Ishikawa (cell line): ENCODE results near the gene IQGAP1.

Experiments used
- CEBPB ChIP-seq: IDR thresholded peaks from 2 replicates; pipeline ENCODE4 v1.6.1; 2012
- CREB1 ChIP-seq: IDR thresholded peaks from 2 replicates; pipeline ENCODE4 v1.6.1; 2012; ENCODE audit warnings: low read depth
- EGR1 ChIP-seq: IDR thresholded peaks from 2 replicates; pipeline ENCODE4 v1.6.1; 2012
- EP300 ChIP-seq: IDR thresholded peaks from 2 replicates; pipeline ENCODE4 v1.6.1; 2012; ENCODE audit warnings: borderline replicate concordance
- FOXM1 ChIP-seq: IDR thresholded peaks from 2 replicates; pipeline ENCODE4 v1.6.1; 2012; ENCODE audit warnings: low read depth, borderline replicate concordance
- MAX ChIP-seq: IDR thresholded peaks from 2 replicates; pipeline ENCODE4 v1.6.1; 2012
- NFIC ChIP-seq: IDR thresholded peaks from 2 replicates; pipeline ENCODE4 v1.6.1; 2012
- RAD21 ChIP-seq: IDR thresholded peaks from 2 replicates; pipeline ENCODE4 v1.6.1; 2012; ENCODE audit warnings: low read depth
- REST ChIP-seq: IDR thresholded peaks from 2 replicates; pipeline ENCODE4 v1.6.1; 2012; ENCODE audit warnings: low read depth, mild to moderate bottlenecking
- TAF1 ChIP-seq: IDR thresholded peaks from 2 replicates; pipeline ENCODE4 v1.6.1; 2012; ENCODE audit warnings: low read depth, mild to moderate bottlenecking
- TCF12 ChIP-seq: IDR thresholded peaks from 2 replicates; pipeline ENCODE4 v1.6.1; 2012; ENCODE audit warnings: low read depth
- TEAD4 ChIP-seq: IDR thresholded peaks from 2 replicates; pipeline ENCODE4 v1.6.1; 2012
- USF1 ChIP-seq: IDR thresholded peaks from 2 replicates; pipeline ENCODE4 v1.6.1; 2012
- YY1 ChIP-seq: IDR thresholded peaks from 2 replicates; pipeline ENCODE4 v1.6.1; 2012; ENCODE audit warnings: low read depth
- ZBTB7A ChIP-seq: IDR thresholded peaks from 2 replicates; pipeline ENCODE4 v1.6.1; 2012; ENCODE audit warnings: low read depth

The IQGAP1 gene

GRCh38 chr15:90545095-90545494, 157.1 kb downstream of the IQGAP1 start:
- no peak for TF ChIP-seq ZBTB7A
- TF ChIP-seq YY1, result no peak
- TF ChIP-seq CEBPB, result no peak
- no peak for TF ChIP-seq EP300
- no peak for TF ChIP-seq MAX
- TF ChIP-seq CREB1, result no peak
- no peak for TF ChIP-seq NFIC
- no peak for TF ChIP-seq TEAD4
- no peak for TF ChIP-seq TCF12
- no peak for TF ChIP-seq USF1
- no peak for TF ChIP-seq REST
- TF ChIP-seq TAF1, result no peak
- no peak for TF ChIP-seq EGR1
- no peak for TF ChIP-seq RAD21
- TF ChIP-seq FOXM1, result no peak

GRCh38 chr15:90547540-90547939, 159.5 kb downstream of the IQGAP1 start:
- TF ChIP-seq TEAD4, result no peak
- no peak for TF ChIP-seq USF1
- TF ChIP-seq FOXM1, result no peak
- no peak for TF ChIP-seq YY1
- TF ChIP-seq RAD21, result no peak
- no peak for TF ChIP-seq CREB1
- no peak for TF ChIP-seq NFIC

DNA sequence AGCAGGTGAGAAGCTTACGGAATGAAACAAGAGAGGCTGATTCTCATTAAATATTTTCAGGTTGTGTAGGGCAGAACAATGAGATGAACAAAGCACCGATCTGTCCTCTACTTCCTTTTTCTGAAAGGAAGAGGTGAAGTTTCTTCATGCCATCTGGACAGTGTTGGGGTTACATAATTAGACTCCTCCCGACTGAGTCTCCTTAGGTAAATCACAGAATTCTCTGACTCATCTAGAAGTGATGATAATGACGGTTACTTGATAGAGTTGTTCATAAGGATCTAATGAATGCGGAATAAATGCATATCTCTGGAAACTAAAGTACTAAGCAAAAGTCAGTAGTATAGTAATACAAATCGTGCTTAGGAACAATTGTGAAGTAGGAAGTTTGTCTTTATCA, 162.9 kb downstream of the IQGAP1 start:
- TF ChIP-seq TCF12, result no peak
- TF ChIP-seq EP300, result no peak
- no peak for TF ChIP-seq NFIC
- no peak for TF ChIP-seq RAD21
- TF ChIP-seq MAX, result no peak
- TF ChIP-seq TEAD4, result no peak
- TF ChIP-seq FOXM1, result no peak
- no peak for TF ChIP-seq CREB1
- no peak for TF ChIP-seq YY1
